ENCODE results near the gene LYRM1. TPM values are rescaled to one million over a fixed set of nuclear protein-coding genes. Genes with fewer than 3 reads are reported as not detected.

LYRM1 gene
- total and polyA plus RNA-seq, 2 of the 4 experiments (the other 2 are of a cell fraction): 19.0 to 35.0 TPM

GRCh38 chr16:20949660-20950059 lies 49.1 kb downstream of the LYRM1 start:
- dilution Hi-C loops (cut with HindIII; ENCODE audit: low sequenced_read_pairs, unreplicated experiment) (no loop called here), in situ Hi-C loops (cut with MboI; ENCODE audit: low sequenced_read_pairs) (no loop called here), intact Hi-C loops (cut with micrococcal nuclease) (loop anchor here (5.0 kb wide), 1 partner anchor 97 kb away; no protein-coding TSS in a partner anchor)
- Histone ChIP-seq H2BK20ac (ENCODE audit: low read depth, low read length) (no peak overlapping the region), H3K27me3 (ENCODE audit: control insufficient read depth, insufficient read depth, low read length) (no peaks in the 10 kb centered on the region; the same call in 1 of the 2 replicates), H2AFZ (replicated peaks; ENCODE audit: low read length, poor library complexity) (no peak overlapping the region), H4K8ac (ENCODE audit: low read depth in 2 of 2, low read length in 2 of 2) (no peak overlapping the region), H2BK5ac (ENCODE audit: low read depth, low read length, poor library complexity, severe bottlenecking) (no peak overlapping the region), H2AK5ac (ENCODE audit: low read depth, low read length) (no peak overlapping the region), H2BK120ac (ENCODE audit: low read depth, low read length) (no peak overlapping the region), H3K18ac (ENCODE audit: low read depth, low read length) (no peak overlapping the region), H3K56ac (ENCODE audit: extremely low read depth, insufficient read depth, low read length) (no peak overlapping the region), H2AK9ac (replicated peaks; ENCODE audit: low read depth, low read length, poor library complexity) (no peak overlapping the region), H3K36me3 (ENCODE audit: control insufficient read depth, insufficient read depth, low read length) (no peaks in the 10 kb centered on the region), H3K14ac (replicated peaks; ENCODE audit: low read depth, low read length) (no peak overlapping the region), H3K9me3 (ENCODE audit: control insufficient read depth, insufficient read depth, low read length) (no peaks in the 10 kb centered on the region), H3K4me2 (ENCODE audit: low read depth, low read length) (no peak overlapping the region), H3K27ac (ENCODE audit: insufficient read depth, low read length) (no peak overlapping the region), H3K9me1 (ENCODE audit: insufficient read depth, low read length) (no peaks in the 10 kb centered on the region), H3K4me3 (ENCODE audit: insufficient read depth, low read depth, low read length) (no peak overlapping the region), H3K79me1 (ENCODE audit: low read depth in 1 of 2, low read length in 2 of 2) (no peaks in the 10 kb centered on the region), H3K4me1 (ENCODE audit: control insufficient read depth, insufficient read depth, low read length) (no peaks in the 10 kb centered on the region), H3K9ac (ENCODE audit: low read depth, low read length) (no peak overlapping the region), H2BK15ac (ENCODE audit: low read depth, low read length) (no peak overlapping the region), H4K91ac (ENCODE audit: insufficient read depth, low read depth, low read length) (no peak overlapping the region), H3K23ac (ENCODE audit: low read depth, low read length) (no peak overlapping the region), H4K20me1 (ENCODE audit: insufficient read depth, low read length) (no peaks in the 10 kb centered on the region), H3K4ac (ENCODE audit: low read depth, low read length) (no peak overlapping the region), H4K5ac (ENCODE audit: low read depth, low read length) (no peak overlapping the region)
- DNase-seq: no peak
- 80% methylated on average over 1 of the region's 3 CpGs; no CpG with 5 or more reads in 1 of the 2 experiments for WGBS, 2 experiments (ENCODE audit: extremely low coverage in 2 of 2, insufficient read length in 1 of 2)
- TF ChIP-seq USF2 (IDR thresholded peaks at IDR 0.05; ENCODE audit: low read depth, low read length) (no peak), POLR2A (IDR thresholded peaks at IDR 0.05; ENCODE audit: low read depth, low read length) (no peak), FOS (IDR thresholded peaks at IDR 0.05; ENCODE audit: low read depth, low read length) (no peak), RAD21 (IDR thresholded peaks at IDR 0.05; ENCODE audit: low read length) (no peak), CHD1 (IDR thresholded peaks at IDR 0.05; ENCODE audit: low read depth, low read length) (no peak), NFE2L2 (IDR thresholded peaks at IDR 0.05; ENCODE audit: low read depth, low read length) (no peak), CTCF (conservative IDR thresholded peaks at IDR 0.05; ENCODE audit: low read depth, low read length) (no peak), RFX5 (IDR thresholded peaks at IDR 0.05; ENCODE audit: low read depth, low read length) (no peak), SMC3 (IDR thresholded peaks at IDR 0.05; ENCODE audit: low read depth, low read length) (no peak), RCOR1 (IDR thresholded peaks at IDR 0.05; ENCODE audit: insufficient replicate concordance, low read length) (no peak), BHLHE40 (IDR thresholded peaks at IDR 0.05; ENCODE audit: low read depth, low read length) (no peak)
- no peak for ATAC-seq (ENCODE audit: low read depth)
- POLR2A ChIA-PET (ENCODE audit: unreplicated experiment): no interaction called here
- CTCF ChIA-PET: no interaction called here
- BruUV-seq (replicated peaks): no TSS peak

Data from IMR-90 (cell line).